SU-DHL-6 (cell line): ENCODE data around the gene KLHL17.

Experiments used
- EZH2phosphoT487 ChIP-seq: fragments of 200-600 bp; sonication (generic), shearing (Covaris generic); conservative IDR thresholded peaks from 2 replicates; pipeline ENCODE4 v1.6.1; 2018; ENCODE audit warnings: mild to moderate bottlenecking, antibody characterized with exemption, low read length, moderate library complexity, mixed read lengths
- TF ChIP-seq, protein P1 (sequence below): fragments of 200-600 bp; sonication (generic); IDR thresholded peaks from one replicate; pipeline ENCODE4 v1.5.1; 2017; ENCODE audit warnings: antibody characterized with exemption, mild to moderate bottlenecking, low read length, moderate library complexity; ENCODE audit not compliant: insufficient read depth, poor library complexity, severe bottlenecking

DNA sequence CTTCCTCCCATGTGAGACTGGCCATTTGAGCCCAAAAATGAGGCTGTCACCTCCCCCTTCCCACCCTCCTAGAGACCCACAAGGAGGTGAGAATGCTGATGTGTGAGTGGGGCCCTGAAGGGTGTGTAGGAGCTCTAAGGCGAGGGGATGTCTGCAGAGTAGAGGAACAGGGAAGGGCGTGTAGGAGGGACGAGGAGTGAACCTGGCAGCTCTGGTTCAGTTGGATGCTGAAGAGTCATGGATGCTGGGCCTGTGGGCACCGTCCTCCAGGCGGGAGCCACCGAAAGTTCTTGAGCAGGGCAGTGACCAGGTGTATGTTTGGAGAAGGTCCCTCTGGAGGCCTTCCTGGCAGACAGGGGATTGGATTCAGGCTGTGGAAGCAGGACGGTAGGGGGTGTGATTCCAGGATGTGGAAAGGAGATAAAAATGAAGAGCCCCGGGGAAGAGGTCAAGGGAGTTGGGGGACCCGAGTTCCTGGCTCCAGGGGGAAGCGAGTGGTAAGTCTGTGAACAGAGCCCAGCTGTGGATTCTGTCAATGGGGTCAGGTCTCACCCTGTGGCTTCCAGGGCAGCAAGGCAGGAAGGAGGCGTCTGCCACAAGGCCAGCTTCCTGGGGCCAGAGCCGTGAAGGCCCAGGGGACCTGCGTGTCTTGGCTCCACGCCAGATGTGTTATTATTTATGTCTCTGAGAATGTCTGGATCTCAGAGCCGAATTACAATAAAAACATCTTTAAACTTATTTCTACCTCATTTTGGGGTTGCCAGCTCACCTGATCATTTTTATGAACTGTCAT is 28.8 kb upstream of the KLHL17 start:
- TF ChIP-seq, protein P1, sequence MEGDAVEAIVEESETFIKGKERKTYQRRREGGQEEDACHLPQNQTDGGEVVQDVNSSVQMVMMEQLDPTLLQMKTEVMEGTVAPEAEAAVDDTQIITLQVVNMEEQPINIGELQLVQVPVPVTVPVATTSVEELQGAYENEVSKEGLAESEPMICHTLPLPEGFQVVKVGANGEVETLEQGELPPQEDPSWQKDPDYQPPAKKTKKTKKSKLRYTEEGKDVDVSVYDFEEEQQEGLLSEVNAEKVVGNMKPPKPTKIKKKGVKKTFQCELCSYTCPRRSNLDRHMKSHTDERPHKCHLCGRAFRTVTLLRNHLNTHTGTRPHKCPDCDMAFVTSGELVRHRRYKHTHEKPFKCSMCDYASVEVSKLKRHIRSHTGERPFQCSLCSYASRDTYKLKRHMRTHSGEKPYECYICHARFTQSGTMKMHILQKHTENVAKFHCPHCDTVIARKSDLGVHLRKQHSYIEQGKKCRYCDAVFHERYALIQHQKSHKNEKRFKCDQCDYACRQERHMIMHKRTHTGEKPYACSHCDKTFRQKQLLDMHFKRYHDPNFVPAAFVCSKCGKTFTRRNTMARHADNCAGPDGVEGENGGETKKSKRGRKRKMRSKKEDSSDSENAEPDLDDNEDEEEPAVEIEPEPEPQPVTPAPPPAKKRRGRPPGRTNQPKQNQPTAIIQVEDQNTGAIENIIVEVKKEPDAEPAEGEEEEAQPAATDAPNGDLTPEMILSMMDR = no peak
- TF ChIP-seq EZH2phosphoT487 = no peak
